ENCODE data around the gene RLF. TPM values are rescaled to one million over a fixed set of nuclear protein-coding genes. Genes with fewer than 3 reads are reported as not detected.

Gene RLF, protein sequence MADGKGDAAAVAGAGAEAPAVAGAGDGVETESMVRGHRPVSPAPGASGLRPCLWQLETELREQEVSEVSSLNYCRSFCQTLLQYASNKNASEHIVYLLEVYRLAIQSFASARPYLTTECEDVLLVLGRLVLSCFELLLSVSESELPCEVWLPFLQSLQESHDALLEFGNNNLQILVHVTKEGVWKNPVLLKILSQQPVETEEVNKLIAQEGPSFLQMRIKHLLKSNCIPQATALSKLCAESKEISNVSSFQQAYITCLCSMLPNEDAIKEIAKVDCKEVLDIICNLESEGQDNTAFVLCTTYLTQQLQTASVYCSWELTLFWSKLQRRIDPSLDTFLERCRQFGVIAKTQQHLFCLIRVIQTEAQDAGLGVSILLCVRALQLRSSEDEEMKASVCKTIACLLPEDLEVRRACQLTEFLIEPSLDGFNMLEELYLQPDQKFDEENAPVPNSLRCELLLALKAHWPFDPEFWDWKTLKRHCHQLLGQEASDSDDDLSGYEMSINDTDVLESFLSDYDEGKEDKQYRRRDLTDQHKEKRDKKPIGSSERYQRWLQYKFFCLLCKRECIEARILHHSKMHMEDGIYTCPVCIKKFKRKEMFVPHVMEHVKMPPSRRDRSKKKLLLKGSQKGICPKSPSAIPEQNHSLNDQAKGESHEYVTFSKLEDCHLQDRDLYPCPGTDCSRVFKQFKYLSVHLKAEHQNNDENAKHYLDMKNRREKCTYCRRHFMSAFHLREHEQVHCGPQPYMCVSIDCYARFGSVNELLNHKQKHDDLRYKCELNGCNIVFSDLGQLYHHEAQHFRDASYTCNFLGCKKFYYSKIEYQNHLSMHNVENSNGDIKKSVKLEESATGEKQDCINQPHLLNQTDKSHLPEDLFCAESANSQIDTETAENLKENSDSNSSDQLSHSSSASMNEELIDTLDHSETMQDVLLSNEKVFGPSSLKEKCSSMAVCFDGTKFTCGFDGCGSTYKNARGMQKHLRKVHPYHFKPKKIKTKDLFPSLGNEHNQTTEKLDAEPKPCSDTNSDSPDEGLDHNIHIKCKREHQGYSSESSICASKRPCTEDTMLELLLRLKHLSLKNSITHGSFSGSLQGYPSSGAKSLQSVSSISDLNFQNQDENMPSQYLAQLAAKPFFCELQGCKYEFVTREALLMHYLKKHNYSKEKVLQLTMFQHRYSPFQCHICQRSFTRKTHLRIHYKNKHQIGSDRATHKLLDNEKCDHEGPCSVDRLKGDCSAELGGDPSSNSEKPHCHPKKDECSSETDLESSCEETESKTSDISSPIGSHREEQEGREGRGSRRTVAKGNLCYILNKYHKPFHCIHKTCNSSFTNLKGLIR (N-terminal part only)
- total RNA-seq (67.7 TPM), polyA plus RNA-seq (9.2 TPM)

DNA sequence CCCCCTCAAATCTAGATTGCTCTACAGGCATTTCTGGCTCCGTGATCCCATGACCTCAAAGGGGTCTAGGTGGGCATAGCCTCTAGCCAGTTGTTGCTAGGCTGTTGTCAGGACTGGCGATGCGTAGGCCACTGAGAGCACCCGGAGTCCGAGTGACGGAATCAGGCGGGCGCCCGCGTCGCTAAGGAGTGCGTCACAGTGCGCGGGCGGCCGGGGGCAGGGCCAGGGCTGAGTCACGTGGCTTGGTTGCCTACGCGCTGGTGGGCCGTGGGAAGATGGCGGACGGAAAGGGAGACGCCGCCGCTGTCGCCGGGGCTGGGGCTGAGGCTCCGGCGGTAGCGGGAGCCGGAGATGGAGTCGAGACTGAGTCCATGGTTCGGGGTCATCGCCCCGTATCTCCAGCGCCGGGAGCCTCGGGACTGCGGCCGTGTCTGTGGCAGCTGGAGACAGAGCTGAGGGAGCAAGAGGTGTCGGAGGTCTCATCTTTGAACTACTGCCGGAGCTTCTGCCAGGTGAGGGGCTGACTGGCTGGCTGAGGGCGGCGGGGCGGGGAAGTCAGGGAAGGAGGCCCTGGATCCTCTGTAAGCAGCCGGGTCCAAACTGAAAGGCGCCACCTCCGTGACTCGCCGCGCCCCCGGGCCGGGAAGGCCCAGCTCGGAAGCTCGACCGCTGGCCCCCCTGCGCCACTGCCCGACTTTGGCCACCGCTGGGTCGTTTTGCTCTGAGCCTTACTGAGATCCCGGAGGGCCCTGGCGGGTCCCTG is at the start of gene RLF:
TSS of gene RLF (plus strand) at position 263 of the 763 bp plus-strand sequence. CDS start at position 276, 13 bp downstream.
- peak; percentile 88 for DNase-seq (ENCODE audit: extremely low spot score)
- H3K4me3 ChIP-seq (ENCODE audit: low read depth, low read length), result peak within 1 kb of the TSS; percentile 88
- no peaks in the 10 kb centered on the region for H3K36me3 ChIP-seq (ENCODE audit: insufficient read depth)
- H3K4me1 ChIP-seq (ENCODE audit: insufficient read depth), result peaks cover 5% of the 10 kb centered on the region
- under 1% methylated on average over 62 of the region's 62 CpGs for WGBS
- H3K27ac ChIP-seq (ENCODE audit: low read depth), result peak within 1 kb of the TSS; percentile 96

DNA sequence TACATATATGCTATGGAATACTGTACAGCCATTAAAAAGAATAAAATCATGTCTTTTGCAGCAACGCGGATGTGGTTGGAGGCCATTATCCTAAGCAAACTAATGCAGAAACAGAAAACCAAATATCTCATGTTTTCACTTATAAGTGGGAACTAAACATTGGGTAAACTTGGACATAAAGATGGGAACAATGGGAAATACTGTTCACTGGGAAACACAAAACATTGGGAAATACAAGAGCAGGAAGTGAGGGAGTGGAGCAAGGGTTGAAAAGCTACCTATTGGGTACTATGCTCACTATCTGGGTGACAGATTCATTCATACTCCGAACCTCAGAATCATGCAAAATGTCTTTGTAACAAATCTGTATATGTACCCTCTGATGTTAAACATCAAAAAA is 46.8 kb upstream of the RLF start:
- WGBS, result 91% methylated on average over 3 of the region's 3 CpGs
- Histone ChIP-seq H3K27ac (ENCODE audit: low read depth) (no peak overlapping the region), H3K4me3 (ENCODE audit: low read depth, low read length) (no peak overlapping the region), H3K4me1 (ENCODE audit: insufficient read depth) (no peaks in the 10 kb centered on the region), H3K36me3 (ENCODE audit: insufficient read depth) (no peaks in the 10 kb centered on the region)
- DNase-seq (ENCODE audit: extremely low spot score), result no peak

DNA sequence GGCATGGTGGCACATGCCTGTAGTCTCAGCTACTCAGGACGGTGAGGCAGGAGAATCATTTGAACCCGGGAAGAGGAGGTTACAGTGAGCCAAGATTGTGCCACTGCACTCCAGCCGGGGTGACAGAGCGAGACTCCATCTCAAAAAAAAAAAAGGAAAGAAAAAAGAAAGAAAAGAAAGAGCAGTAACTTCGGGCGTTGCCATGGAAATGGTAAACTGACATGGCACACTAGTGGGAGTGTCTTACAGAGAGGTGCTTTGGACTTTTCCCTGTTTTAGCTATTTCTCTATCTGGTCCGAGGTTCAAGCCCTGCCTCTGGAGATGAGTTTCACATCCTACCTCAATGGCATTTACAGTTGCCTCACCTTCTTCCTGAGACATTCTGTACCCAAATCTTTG is 41.1 kb upstream of the RLF start:
- WGBS, result 86% methylated on average over 7 of the region's 7 CpGs
- DNase-seq (ENCODE audit: extremely low spot score), result no peak
- Histone ChIP-seq H3K36me3 (ENCODE audit: insufficient read depth) (no peaks in the 10 kb centered on the region), H3K27ac (ENCODE audit: low read depth) (no peak overlapping the region), H3K4me3 (ENCODE audit: low read depth, low read length) (no peak overlapping the region), H3K4me1 (ENCODE audit: insufficient read depth) (no peaks in the 10 kb centered on the region)

DNA sequence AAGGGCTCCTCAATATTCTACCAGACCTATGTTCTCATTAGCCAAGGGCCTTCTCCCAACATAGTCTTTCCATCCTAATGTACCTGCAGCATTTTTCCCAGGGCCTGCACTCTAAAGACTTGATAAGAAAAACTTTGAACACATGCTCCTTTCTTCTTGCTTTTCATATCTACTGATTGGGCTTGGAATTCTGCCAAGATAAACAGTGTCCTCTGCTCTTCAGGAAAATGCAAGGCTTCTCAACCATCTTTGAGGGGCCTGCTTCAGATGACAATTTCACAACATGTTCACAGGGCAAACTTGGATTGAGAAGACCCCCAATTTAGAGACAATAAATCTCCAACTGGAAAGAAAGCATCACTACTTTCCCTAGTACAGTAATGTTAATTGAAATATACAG is 38.3 kb upstream of the RLF start:
- no peak overlapping the region for H3K4me3 ChIP-seq (ENCODE audit: low read depth, low read length)

DNA sequence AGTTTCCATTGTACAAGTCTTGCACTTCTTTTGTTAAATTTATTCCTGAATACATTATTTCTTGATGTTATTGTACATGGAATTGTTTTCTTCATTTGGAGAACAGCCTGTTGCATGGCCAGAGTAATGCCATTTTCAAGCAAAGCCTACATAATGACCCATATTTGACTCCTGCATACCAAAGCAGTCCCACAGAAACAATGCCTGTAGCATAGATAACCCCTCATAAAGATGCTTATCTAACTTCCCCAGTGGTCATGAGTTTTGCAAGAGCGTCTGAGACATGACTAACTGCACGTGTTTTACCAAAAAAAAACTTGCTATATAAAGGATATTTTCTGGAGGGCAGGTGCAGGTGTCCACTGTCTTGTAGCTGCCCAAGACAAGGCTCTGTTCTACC is 30.3 kb upstream of the RLF start:
- H3K4me1 ChIP-seq (ENCODE audit: insufficient read depth), result no peaks in the 10 kb centered on the region
- H3K36me3 ChIP-seq (ENCODE audit: insufficient read depth), result no peaks in the 10 kb centered on the region
- WGBS, result 22% methylated on average over 2 of the region's 2 CpGs
- no peak overlapping the region for H3K27ac ChIP-seq (ENCODE audit: low read depth)
- DNase-seq (ENCODE audit: extremely low spot score), result no peak
- no peak overlapping the region for H3K4me3 ChIP-seq (ENCODE audit: low read depth, low read length)

More for the DNA sequence above, 38.3 kb upstream of the RLF start:
- no peaks in the 10 kb centered on the region for H3K36me3 ChIP-seq (ENCODE audit: insufficient read depth)
- no peaks in the 10 kb centered on the region for H3K4me1 ChIP-seq (ENCODE audit: insufficient read depth)
- no peak overlapping the region for H3K27ac ChIP-seq (ENCODE audit: low read depth)
- DNase-seq (ENCODE audit: extremely low spot score), result no peak

DNA sequence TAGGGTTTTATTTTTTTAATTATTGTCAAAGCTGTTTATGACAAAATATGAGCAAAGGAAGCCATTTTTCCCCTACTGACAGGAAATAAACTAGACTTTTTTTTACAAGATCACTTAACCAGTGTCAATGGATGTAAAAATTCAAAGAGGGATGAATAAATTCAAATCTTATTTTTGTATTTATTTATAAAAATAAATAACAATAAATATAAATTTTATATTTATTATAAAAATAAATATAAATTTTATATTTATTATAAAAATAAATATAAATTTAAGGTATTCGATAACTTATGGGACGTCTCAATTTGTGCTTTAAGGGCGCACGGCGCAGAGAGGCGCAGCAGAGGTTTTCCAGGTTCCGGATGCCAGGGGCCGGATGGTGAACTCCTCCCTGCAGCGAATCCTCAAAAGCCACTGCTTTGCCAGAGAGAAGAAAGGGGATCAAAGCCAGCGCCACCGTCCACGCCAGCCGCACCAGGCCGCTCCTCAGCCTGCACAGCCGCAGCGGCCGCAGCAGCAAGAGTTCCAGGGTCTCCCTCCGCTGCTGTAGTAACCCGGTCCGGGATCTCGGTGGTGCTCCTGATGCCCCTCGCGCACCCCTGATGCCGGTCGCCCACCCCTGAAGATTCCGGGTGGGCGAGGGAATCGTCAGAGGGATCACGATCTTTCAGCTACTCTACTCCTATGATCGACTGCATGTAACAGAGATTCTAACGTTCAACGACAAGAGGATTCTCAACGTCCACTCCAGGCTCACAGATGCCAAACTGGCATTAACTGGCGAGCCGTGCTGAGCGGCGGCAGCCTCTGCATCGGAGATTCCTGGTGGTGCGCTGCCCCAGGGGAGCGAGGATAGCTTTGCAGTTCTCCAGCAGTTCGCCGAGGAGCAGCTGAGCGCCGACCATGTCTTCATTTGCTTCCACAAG is 28.5 kb upstream of the RLF start:
- DNase-seq (ENCODE audit: extremely low spot score), result no peak
- H3K4me3 ChIP-seq (ENCODE audit: low read depth, low read length), result no peak overlapping the region
- no peaks in the 10 kb centered on the region for H3K36me3 ChIP-seq (ENCODE audit: insufficient read depth)
- H3K27ac ChIP-seq (ENCODE audit: low read depth), result no peak overlapping the region
- H3K4me1 ChIP-seq (ENCODE audit: insufficient read depth), result no peaks in the 10 kb centered on the region
- 25% methylated on average over 44 of the region's 44 CpGs for WGBS

DNA sequence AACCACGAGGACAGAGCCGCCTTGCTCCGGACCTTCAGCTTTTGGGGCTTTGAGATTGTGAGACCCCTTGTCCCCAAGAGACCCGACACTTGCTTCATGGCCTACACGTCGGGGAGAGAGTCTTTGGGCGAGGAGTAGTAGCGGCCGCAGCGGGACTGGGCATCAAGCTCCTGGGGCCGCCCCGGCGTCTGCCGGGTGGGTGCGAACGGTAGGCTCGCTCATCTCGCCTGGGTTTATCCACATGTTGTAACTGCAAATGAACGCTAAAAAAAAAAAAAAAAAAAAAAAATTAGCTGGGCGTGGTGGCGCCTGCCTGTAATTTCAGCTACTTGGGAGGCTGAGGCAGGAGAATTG is 27.9 kb upstream of the RLF start:
- Histone ChIP-seq H3K36me3 (ENCODE audit: insufficient read depth) (no peaks in the 10 kb centered on the region), H3K4me1 (ENCODE audit: insufficient read depth) (no peaks in the 10 kb centered on the region), H3K4me3 (ENCODE audit: low read depth, low read length) (no peak overlapping the region), H3K27ac (ENCODE audit: low read depth) (no peak overlapping the region)
- no peak for DNase-seq (ENCODE audit: extremely low spot score)
- WGBS, result 73% methylated on average over 21 of the region's 21 CpGs

DNA sequence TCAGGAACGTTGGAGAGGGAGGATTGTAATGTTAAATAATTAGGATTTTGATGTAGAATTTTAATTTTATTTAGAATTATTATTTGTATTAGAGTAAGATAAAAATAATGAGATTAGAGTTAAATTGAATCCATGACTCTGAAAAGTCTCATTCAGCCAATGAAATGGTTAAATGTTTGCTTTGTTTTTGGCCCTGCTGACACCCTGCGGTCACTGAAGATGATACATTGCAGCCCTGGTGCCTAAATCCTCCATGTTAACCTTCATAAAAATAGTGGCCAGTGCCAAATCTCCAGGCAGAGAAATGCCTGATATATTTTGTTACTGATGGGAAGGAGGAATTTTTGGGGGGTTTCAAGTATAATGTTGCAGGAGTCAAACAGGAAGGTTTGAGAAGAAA is 27.3 kb upstream of the RLF start:
- H3K4me1 ChIP-seq (ENCODE audit: insufficient read depth), result no peaks in the 10 kb centered on the region
- H3K36me3 ChIP-seq (ENCODE audit: insufficient read depth), result no peaks in the 10 kb centered on the region
- H3K27ac ChIP-seq (ENCODE audit: low read depth), result no peak overlapping the region
- WGBS, result 49% methylated on average over 2 of the region's 2 CpGs
- DNase-seq (ENCODE audit: extremely low spot score), result no peak
- no peak overlapping the region for H3K4me3 ChIP-seq (ENCODE audit: low read depth, low read length)

DNA sequence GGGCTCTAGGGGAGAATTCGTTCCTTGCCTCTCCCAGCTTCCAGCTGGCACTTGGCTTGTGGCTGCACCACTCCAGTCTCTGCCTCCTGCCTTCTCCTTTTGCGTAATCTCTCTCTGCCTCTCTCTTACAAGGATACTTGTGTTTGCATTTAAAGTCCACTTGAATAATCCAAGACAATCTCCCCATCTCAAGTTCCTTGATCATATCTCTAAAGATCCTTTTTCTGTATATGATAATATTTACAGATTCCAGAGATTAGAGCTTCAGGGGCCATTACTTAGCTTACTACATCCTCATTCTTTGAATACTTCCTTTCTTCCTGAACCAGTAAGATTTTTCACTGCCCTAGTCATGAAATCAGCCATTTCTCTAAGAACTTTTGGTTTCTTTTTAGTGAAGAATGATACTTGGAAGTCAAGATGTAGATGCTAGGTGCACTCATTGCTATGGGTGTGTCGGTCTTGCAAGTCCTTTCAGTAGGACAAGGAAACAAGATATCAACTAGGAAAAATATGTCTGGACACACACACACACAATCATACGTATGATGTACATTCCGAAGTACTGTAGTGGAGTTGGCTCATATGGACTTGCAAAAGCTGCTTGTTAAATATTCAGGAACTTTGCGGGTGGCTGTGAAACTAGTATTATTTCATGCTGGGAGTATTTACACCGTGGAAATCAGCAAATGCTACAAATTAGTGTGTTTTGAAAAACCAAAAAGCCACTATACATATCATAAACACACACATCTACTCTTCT is 20.8 kb upstream of the RLF start:
- no peak overlapping the region for H3K4me3 ChIP-seq (ENCODE audit: low read depth, low read length)
- WGBS, result 64% methylated on average over 7 of the region's 7 CpGs

DNA sequence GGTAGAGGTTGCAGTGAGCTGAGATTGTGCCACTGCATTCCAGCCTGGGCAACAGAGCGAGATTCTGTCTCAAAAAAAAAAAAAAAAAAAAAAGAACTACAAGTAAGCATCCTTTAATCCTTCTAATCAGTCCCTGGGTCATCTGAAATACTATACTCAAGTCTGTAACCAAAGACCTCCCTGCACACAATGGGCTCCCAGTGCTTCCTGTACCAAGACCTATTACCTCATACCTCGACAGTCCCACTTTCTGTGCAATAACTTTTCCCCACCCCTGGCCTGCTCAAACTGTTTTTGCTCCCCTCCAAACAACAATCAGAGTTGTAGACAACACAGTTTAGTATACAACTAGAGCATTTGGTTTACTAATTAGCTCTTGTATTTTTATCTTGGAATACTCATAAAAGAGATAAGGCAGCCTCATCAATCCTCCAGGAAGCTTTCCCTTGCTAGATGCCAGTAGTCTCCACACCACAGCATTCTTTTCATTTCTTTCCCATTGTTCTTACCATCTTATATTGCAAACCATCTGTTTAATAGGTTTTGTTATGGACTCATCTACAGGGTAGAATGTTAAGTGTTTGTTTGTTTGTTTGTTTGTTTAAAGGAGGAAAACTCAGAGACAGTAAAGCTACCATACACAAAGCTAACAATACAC is 19.2 kb upstream of the RLF start:
- no peaks in the 10 kb centered on the region for H3K4me1 ChIP-seq (ENCODE audit: insufficient read depth)
- DNase-seq (ENCODE audit: extremely low spot score), result no peak
- H3K4me3 ChIP-seq (ENCODE audit: low read depth, low read length), result no peak overlapping the region
- no peak overlapping the region for H3K27ac ChIP-seq (ENCODE audit: low read depth)
- H3K36me3 ChIP-seq (ENCODE audit: insufficient read depth), result no peaks in the 10 kb centered on the region
- WGBS, result 51% methylated on average over 2 of the region's 2 CpGs

More for the DNA sequence above, 20.8 kb upstream of the RLF start:
- DNase-seq (ENCODE audit: extremely low spot score), result no peak
- no peaks in the 10 kb centered on the region for H3K36me3 ChIP-seq (ENCODE audit: insufficient read depth)
- H3K27ac ChIP-seq (ENCODE audit: low read depth), result no peak overlapping the region
- no peaks in the 10 kb centered on the region for H3K4me1 ChIP-seq (ENCODE audit: insufficient read depth)

DNA sequence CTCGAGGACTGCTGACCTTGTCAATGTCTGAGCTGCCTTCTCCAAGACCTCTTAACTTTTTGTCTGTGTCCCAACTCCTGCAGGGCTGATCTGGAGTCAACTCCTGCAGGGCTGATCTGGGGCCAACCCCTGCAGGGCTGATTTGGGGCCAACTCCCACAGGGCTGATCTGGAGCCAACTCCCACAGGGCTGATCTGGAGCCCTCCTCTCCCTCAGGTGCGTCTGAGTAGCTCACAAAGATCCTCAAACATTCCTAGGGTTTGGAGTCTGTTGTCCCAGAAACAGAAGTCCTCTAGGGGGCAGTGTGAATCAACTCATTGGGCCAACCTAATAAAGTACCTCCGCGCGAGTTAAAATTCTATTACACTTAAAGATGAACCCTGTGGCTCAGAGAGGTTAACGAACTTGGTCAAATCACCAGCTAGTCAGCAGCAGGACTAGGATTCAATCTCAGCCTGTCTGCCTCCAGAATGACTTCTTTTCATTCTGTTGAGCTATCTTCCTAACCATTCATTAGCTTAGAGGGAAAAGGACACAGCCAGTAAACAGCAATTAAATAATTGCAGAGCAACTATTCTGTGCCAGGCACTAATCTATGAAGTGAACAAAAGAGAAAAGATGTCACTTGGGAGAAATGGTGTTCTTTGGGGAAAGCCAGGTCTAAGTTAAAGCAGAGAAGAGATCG is 17.2 kb upstream of the RLF start:
- no peak overlapping the region for H3K27ac ChIP-seq (ENCODE audit: low read depth)
- no peak overlapping the region for H3K4me3 ChIP-seq (ENCODE audit: low read depth, low read length)
- DNase-seq (ENCODE audit: extremely low spot score), result peak; percentile 40
- 16% methylated on average over 7 of the region's 7 CpGs for whole genome bisulfite sequencing
- no peaks in the 10 kb centered on the region for H3K36me3 ChIP-seq (ENCODE audit: insufficient read depth)
- no peaks in the 10 kb centered on the region for H3K4me1 ChIP-seq (ENCODE audit: insufficient read depth)

All from urinary bladder (tissue), 4 donors.